GM21423 (cell line): ENCODE data around the gene PIP4K2A.

ENCODE experiments used
- ATAC-seq: cut with Tn5 transposase; IDR thresholded peaks from one replicate; pipeline ENCODE4 v1.9.1; 2021; ENCODE audit warnings: mild to moderate bottlenecking, moderate library complexity; ENCODE audit not compliant: unreplicated experiment

The PIP4K2A gene

DNA sequence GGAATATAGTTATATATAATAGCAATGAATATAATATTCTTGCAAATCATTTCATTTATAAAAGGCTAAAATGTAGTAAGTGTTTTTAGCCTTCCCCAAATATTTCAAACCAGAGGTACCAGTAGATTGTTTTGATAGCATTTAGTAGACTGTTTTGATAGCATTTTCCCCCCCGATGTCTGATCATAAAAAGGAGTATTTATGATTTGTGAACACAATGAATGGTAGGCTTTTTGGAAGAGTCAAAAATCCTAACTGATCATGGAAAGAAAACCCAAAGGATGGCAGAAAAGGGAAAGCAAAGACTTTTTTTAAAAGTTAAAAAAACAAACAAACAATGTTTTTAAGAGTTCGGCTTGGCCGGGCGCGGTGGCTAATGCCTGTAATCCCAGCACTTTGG, 152.5 kb downstream of the PIP4K2A start:
- no peak for ATAC-seq

DNA sequence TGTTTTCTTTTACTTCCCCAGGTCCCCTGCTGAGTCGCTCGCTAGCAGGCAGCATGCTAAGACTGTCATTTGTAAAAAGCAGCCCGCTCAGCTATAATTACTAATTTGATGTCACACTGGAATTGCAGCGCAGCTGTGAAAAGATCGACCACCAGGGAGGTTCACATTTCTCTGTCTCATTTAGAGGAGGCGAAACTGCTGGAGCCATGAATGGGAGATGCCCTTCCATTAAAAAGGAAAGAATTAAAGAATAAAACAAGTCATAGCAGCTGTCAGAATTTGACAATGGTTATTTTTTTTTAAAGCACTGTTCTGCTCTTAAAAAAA, 153.5 kb downstream of the PIP4K2A start:
- no peak for ATAC-seq

DNA sequence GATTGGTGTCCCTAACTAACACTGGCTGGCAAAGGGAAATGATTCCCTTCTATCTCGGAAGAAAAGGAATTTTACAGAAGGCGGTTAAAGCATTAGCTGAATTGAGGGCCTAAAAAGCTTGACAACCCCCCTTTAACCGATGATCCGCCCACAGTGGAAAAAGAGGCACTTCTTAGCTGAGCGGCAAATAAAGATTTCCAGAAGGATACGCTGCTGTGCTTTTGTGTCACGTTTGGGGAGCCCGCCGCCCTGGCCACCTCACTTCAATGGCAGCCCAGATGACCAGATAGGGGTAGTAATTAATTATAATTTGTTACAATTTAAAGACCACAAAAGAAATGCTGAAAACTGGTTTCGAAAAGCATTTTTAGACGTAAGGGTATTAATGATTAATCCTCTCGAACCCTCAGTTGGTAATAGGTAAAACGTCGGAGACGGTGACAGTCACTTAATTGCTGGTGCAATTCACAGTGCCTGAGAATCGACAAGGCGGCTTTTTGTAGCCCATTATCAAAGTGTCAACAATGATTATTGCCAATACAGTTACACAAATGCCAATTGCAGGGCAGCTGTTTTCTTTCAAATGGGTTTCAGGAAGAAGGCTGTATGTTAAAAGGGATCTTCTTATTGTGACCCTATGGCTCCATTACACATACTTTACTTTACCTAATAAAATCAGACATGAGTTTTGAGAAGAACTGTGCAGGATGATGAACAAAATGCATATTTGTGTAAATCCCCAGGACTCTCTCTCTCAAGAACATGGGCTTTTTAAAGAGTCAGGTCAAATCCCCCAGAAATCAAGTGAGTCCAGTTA, 154.1 kb downstream of the PIP4K2A start:
- ATAC-seq: no peak

DNA sequence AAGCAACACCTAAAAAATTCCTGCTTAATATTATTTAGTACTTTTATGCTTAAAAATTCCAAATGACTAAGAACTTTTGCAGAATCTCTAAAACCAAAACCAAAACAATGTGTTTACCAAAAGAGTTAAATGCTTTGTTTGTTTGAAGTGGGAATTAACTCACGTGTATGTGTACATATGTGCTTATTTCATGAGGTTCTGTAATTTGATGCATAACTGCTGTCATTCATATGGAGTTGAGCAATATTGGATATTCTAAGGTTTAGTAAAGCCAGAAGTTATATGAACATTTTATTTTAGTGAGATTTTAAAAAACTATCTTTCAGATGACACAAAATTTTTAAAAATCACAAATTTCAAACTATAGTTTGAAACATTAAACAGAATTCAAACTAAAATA, 157.1 kb downstream of the PIP4K2A start:
- ATAC-seq: no peak

DNA sequence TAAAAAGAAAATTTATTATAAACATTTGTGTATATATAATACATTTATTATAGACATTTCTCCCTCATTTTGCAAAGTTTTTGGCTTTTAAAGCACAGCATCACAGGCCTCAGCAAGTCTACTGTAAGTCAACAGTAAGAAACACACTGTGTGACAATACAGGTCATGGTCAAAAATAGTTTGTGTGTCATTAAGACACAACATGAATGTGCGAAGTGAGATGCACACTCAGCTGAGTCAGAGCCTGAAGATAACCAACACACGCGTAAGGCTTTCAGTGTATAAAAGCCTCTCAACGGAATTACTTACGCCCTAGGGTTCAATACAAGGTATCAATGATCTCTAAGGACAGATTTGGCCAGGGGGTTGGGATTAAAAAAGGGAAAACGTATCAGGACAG, 157.6 kb downstream of the PIP4K2A start:
- no peak for ATAC-seq

DNA sequence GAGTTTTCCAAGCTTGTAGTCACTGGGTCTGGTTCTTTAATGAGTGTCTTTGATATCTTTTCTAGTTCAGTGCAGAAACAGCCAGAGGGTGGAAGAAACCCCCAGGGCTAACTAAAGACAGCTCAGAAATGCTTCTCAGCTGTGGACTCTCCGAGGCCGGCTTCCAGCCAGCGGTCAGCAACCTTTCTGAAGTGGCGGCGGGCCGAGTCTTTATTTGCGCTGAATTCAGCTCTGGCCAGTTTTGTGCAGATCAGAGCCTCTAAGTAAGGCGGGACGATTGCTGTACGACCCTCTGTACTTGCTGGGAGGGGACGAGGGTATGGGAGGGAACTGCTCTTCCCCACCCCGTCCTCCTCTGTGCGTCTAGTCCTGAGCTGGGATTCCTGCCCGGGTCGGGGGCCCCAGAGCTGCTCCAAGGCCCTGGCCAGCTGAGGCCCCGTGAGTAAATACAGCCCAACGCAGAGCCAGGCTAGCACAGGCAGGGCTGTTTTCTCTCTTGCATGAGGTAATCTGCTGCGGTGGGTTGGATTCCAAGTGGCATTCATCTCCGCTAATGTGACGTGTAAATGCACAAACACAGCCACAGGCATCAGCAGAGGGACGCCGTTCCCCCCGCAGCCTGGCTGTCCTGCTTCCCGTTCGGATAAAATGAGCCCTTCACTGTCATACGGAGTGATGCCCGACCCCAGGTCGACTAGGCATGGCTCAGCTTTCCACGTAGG, 159.8 kb downstream of the PIP4K2A start:
- no peak for ATAC-seq

DNA sequence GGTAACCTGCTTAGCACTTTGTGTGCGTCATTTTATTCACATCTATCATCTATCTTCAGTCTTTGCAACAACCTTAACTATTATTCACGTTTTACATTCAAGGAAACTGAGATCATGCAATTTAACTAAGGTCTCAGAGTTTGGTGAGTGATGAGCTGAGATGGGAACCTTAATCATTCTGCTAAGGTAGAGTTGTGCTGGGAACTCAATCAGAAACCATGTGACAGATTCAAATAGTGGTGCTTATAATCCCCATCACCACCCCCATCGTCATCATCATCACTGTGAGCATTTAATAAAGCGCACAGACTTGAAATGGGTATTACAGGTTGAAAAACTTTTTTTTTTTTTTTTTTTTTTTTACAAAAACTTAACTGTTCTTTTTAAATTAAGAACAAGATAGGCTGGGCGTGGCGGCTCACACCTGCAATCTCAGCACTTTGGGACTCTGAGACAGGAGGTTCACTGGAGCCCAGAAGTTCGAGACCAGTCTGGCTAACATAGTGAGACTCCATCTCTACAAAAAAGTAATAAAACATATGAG, 160.9 kb downstream of the PIP4K2A start:
- ATAC-seq: no peak

DNA sequence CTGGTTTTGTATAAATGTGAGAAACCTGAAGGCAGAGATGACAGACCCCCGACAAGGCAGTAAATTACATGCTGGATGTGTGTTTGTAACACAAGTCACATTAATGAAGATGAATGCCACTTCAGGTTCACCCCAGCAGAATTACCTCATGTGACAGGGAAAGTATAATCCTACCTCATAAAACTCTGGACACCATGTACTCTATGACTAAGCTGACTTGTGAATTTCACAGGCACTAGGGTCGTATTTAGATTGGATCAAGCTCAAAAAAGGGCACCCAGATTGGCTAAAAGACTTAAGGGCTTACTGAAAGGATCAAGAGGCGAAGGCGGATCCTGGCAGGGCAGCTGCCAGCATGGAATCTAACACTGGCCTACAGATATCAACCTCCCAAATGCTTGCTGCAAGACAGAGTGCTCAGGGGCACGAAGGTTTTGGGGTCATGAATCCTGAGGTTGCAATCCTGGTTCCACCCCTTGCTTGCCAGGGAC, 161.4 kb downstream of the PIP4K2A start:
- no peak for ATAC-seq

DNA sequence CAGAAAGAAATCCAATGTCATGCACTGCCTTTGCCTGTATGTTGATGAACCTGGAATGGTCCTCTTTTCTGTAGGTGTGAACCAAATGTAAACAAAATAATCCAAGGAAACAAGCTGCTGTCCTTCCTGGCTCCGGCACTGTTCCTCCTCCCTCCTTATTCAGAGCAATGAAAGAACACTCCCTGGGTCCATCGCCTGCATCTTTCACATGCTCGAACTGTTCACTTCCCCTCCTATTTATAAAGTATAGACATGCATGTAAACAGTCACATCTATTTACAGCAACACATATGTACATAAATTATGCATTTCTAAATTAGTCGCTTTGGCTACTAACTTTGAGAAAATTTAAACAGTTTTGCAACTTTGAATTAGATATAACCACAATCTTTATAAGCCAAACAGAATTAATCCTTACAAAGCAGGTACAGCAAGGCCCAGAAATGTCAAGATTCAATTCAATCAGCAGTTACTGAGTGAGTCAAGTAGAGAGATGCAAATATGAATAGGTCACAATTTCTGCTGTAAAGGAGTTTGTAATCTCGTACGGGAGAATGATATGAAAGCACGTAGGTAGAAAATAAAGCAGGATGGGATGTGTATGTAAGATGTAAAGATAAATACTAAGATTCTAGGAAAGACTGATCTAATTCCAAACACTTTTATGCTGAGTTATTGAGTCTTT, 162.6 kb downstream of the PIP4K2A start:
- no peak for ATAC-seq

DNA sequence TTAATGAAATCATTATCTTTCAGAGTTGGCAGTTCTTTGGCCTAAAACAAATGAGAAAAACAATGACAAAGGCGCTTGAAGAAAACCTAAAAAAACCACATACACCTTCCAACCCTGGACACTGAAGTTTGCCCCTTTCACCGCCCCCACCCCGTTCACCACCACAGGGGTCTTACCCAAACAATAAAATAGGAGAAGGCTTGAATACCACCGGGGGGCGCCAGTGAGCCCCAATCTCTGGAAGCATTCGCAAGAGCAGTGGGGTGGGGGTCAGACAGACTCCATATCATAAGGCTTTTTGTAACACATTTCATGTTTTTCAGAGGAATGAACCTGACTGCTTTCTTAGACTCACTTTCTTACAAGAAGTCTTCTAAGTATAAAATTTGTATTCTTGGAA, 163.6 kb downstream of the PIP4K2A start:
- no peak for ATAC-seq

DNA sequence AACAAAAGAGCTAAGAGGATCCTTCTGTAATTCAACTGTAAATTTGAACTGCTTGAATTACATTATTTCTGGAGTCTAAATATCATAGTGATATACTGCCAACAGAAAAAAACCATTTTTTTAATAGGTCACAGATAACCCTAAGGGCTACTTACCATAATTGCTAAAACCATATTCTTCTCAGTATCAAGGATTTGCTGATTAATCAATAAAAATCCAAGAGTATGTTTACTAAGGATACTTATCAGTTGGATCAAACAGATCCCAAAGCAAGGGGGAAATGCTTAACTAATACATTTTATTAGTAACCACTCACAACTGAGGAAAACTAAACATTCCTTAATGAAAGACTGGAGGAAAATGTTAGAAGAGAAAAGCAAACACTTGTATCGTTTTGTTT, 166.0 kb downstream of the PIP4K2A start:
- no peak for ATAC-seq

DNA sequence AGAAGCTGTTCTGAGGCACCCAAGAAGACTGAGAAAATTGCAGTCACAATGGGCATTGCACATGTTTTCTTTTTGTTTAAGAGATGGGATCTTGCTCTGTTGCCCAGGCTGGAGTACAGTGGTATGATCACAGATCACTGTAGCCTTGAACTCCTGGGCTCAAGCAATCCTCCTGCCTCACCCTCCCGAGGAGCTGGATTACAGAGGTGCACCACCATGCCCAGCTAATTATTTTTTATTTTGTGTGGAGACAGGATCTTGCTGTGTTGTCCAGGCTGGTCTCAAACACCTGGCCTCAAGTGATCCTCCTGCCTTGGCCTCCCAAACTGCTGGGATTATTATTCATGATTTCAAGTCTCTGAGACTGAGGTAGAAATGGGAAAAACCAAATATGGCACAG, 168.7 kb downstream of the PIP4K2A start:
- no peak for ATAC-seq

DNA sequence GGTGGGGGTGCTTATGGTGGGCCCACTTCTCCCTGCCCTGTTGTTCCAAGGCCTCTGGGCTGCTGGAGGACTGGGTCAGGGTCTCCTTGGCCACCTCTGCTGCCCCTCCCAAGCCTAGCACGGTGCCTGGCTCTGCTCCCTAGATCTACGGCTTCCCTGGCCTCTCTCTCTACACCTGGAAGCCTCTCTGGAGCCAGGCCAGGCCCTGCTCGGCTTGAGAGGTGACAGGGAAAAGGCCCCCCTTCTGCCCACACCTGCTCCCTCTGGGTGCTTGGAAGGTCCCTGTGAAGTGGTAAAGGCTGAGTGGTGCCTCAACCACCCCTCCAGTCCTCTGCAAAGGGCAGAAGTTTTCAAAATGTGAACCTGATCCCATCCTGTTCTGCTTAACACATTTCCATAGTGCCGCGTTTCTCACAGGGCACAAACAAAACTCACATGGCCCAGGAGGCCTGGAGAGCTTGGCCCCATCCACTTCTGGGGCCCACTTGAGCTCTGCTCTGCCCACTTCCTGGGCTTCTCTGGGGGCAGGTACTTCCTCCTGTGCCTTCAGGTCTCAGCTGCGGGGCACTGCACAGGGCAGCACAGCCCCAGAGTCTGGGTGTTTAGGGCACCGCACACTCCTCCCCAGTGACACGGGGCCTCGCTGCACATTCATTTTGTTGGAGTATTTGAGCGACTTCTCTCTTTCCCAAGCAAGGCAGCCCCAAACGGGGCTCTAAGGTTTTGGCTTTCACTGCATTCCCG, 169.9 kb downstream of the PIP4K2A start:
- ATAC-seq: no peak

DNA sequence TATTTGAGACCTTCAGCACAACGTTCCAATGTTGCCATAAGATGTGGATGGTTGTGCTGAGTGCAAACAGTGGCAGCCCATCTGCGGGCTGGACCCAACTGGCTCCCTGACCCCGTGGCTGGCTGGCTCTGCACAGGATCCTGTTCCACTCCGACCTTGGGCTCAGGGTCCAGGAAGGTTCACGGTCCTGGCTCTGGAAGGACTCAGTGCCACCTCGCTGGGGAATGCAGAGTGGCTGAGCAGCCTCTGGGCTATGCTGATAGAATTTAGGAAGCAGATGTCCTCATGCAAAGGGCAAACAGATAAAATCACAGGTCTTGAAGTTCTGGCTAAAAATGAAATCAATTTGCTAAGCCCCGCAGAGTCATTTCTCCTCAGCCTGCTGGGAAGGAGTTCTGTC, 171.6 kb downstream of the PIP4K2A start:
- ATAC-seq: no peak

DNA sequence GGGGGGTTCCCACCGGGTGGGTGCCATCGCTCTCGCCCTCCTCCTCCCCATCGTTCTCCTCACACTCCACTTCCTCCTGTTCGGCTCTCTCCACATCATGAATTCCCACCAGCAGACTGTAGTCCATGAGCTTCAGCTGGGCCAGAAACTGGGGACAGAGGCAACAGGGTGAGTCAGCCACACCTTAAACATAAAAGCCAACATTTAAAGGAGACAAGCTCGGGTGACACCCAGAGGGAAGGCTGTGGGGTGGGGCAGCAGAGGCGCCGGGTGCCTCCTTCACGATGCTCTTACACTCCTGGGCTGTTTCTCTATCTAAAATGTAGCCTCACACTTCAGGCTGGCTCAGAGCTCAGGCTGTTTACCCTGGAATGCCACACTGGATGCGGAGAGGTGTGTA, 172.5 kb downstream of the PIP4K2A start:
- no peak for ATAC-seq

DNA sequence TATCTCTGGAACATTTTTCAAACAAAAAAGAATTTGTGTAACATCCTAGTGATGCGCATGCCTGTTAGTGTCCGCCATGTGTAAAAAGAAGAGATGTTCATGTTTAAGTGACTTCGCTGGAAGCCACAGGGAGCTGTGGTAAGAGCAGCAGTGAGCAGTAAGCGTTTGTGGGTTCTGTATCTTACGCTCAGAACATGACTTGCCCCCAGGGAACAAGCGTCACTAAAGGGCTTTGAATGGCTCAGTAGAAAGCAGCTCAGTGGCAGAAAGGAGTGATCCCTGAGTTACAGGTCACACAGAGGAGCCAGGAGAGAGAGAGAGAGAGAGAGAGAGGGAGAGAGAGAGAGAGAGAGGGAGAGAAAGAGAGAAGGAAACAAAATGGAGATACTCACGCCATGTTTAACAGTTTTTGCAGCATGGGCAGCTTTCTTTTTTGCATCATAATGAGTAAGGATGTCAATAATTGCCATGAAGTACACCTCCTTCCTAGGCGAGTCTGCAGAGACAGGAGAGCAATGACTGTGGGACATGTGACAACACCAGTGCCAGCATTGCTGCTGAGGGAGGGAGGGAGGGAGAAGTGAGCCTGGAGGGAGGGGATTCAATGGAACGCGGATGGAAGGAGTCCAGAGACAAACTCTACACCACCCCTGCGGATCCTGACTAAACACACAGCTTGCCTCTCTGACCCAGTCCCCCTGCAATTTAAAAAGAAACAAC, 174.6 kb downstream of the PIP4K2A start:
- ATAC-seq: no peak

DNA sequence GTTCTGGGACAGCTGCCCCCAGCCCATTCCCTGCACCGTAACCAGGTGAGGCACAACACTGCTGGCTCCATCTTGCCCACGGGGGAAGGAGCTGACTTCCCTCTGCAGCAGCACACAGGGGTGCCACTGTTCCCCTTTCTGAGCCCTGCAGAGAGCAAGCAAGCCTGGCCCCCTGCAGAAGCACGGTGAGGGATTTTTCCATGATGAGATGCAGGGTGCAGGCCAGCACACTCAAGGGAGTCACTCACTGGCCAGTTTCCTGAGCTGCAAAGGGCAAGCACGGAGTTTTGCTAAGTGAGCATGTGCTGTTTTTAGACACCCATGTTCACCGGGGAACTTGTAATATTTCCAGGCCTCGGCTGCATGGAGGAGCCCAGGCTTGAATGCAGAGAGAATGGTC, 176.6 kb downstream of the PIP4K2A start:
- no peak for ATAC-seq

DNA sequence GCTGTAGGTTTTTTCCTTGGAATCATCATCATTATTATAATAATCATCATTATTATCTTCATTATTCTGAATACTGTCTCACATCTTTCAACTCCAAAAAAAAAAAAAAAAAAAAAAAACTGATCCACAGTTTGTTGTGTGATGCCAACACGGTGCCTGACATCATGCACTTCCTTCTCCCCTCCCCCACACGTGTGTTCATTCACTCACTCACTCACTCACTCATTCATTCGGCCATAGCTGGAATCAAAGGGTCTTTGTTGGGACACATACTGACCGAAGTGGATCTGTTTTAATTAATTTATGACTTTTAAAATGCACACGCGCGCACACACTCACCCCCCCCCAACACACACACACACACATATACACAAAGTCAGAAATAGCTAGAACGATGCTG, 177.8 kb downstream of the PIP4K2A start:
- no peak for ATAC-seq

DNA sequence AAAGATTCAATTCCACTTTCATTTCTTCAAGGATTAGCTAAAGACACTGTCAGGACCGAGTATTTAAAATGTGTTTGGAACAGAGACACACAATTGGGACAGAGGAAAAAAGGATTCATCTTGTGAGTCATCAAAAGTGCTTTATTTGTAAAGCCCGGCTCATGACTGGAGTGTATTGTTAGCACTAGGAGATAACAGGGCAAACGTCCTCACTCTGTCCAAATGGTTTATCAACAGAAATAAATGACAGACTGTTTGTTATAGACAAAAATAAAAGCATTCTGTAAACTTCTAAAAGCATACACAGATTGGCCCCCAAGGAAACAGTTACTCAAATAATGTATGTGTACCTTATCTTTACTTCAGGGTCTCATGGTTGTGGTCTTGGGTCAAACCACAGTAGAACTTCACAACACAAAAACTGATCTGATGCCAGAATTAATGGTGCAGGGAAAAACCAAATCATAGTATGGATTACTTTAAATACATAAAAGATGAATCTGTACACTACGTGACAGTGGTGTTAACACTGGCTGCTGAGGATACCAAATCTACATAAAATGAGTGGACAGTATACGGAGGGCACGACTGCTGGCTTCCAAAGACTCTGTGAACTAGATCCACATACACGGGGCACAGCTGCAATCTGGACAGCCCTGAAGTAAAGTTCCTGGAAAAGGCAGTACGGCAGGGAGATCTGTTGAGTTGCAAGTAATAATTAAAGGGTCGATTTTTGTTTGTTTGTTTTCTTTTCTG, 179.4 kb downstream of the PIP4K2A start:
- ATAC-seq: no peak

DNA sequence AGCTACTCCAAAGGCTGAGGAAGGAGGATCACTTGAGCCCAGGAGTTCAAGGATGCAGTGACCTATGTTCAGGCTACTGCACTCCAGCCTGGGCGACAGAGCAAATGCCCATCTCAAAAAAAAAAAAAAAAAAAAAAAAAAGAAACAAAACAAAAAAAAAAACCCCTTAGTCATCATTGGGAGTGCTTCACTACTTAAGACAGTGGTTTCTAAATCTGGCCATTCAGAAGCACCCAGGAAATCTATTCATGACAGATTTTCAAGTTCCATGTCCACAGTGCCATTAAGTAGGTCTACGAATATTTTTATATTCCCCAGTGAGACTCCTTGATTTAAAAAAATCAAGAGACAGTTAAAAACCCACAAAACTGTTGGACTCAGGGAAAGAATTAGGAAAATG, 182.9 kb downstream of the PIP4K2A start:
- ATAC-seq: no peak
